Ectodermal cell (in vitro differentiated cells): ENCODE measurements around the gene OMP.

Experiments
- H3K27ac ChIP-seq: 2 replicates; pipeline ENCODE4 v1.7.0; 2013; ENCODE audit warnings: mild to moderate bottlenecking, low read depth, low read length; ENCODE audit not compliant: insufficient read depth, poor library complexity, severe bottlenecking
- H3K27me3 ChIP-seq: 2 replicates; pipeline ENCODE4 v1.7.0; 2013; ENCODE audit warnings: mild to moderate bottlenecking, low read length; ENCODE audit not compliant: insufficient read depth, control insufficient read depth, poor library complexity, severe bottlenecking
- H3K36me3 ChIP-seq: one replicate; pipeline ENCODE4 v1.7.0; 2013; ENCODE audit warnings: low read length; ENCODE audit not compliant: control insufficient read depth, insufficient read depth
- H3K4me1 ChIP-seq: one replicate; pipeline ENCODE4 v1.7.0; 2013; ENCODE audit warnings: low read length; ENCODE audit not compliant: control insufficient read depth, insufficient read depth
- H3K4me3 ChIP-seq: 2 replicates; pipeline ENCODE4 v1.7.0; 2013; ENCODE audit warnings: low read depth, low read length, control low read depth; ENCODE audit not compliant: insufficient read depth
- H3K9me3 ChIP-seq: 2 replicates; pipeline ENCODE4 v1.7.0; 2013; ENCODE audit warnings: mild to moderate bottlenecking, low read length, moderate library complexity; ENCODE audit not compliant: control insufficient read depth
- WGBS, 2 experiments: methylation state at CpG; one replicate each; pipeline ENCODE4 v1.1.7; 2013; ENCODE audit warnings: missing lambda C conversion rate in 2 of 2; 5-methylcytosine and 5-hydroxymethylcytosine counted together

OMP gene

DNA sequence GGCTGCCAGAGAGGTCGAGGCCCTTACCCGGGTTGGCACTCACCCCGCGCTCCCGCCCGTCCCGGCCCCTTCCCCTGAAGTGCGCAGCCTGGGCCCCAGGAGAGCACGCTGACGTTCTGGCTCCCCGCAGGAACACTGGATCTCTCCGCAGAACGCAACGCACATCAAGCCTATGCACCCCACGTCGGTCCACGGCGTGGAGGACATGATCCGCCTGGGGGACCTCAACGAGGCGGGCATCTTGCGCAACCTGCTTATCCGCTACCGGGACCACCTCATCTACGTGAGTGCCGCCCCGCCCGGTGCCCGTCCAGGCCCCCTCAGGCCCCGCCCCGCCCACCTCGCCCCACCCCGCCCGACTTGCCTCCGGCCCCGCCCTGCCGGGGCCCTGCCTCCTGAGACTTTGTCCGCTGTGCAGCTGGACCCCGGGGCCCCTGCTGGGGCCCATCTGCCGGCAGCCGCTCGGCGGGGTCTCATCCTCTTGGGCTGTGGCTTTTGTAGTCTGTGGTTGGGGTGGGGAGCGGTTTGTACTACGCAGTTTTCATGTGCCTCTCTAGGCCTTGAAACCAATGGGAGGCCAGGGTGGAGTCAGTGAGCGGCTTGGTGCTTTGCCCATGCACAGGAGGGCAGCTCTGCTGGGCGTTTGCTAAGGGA is 45.2 kb downstream of the OMP start:
- H3K36me3 ChIP-seq = no peaks in the 10 kb centered on the region
- H3K27ac ChIP-seq = no peak overlapping the region
- H3K27me3 ChIP-seq = no peaks in the 10 kb centered on the region
- 4% methylated on average over 47 of the region's 47 CpGs for WGBS, 2 experiments
- peak overlapping the region; percentile 33 for H3K4me3 ChIP-seq
- H3K4me1 ChIP-seq = peaks cover 15% of the 10 kb centered on the region
- no peaks in the 10 kb centered on the region for H3K9me3 ChIP-seq

DNA sequence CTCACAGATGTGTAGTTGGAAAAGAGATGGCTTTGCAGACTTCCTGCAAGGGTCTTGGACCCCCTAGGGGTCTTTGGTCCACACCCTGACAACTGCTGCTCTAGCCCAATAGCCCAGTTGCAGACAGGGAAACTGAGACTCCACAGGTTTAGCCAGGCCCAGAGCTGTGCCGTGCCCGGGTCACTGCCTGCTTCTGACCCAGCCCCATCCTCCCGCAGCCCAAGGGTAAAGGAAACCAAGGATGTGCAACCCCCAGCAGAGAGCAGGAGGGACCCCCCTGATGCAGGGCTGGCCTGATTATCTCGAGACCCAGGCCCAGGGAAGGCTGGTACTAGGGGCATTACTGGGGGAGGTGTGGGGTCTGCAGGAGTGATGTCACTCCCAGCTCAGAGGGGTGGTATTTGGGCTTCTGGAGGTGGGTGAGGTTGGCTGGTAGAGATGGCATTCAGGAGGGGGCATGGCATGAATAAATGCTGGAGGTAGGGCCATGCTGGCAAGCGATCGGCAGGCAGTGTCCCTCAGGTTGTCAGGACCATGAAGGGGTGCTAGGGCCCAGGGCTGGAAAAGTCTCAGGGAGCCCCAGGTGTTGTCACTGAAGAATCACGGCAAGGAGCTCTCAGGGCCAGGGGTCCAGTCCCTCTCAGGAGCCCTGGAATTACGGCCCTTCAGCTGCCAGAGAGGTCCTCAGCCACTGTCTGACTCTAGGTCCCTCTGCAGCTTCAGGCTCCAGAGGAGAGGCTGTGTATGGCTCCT is 46.5 kb downstream of the OMP start:
- H3K36me3 ChIP-seq = no peaks in the 10 kb centered on the region
- peaks cover 15% of the 10 kb centered on the region for H3K4me1 ChIP-seq
- H3K27ac ChIP-seq = no peak overlapping the region
- no peak overlapping the region for H3K4me3 ChIP-seq
- 93% methylated on average over 8 of the region's 8 CpGs for WGBS, 2 experiments
- H3K27me3 ChIP-seq = no peaks in the 10 kb centered on the region
- no peaks in the 10 kb centered on the region for H3K9me3 ChIP-seq

- Histone ChIP-seq H3K27ac (no peak overlapping the region), H3K9me3 (no peaks in the 10 kb centered on the region), H3K27me3 (no peaks in the 10 kb centered on the region), H3K4me3 (no peak overlapping the region), H3K36me3 (no peaks in the 10 kb centered on the region), H3K4me1 (peaks cover 15% of the 10 kb centered on the region)
- WGBS, 2 experiments = 71 to 82% methylated on average over 12 of the region's 12 CpGs
Measured at GRCh38 chr11:77149716-77150392, 47.2 kb downstream of the OMP start.

DNA sequence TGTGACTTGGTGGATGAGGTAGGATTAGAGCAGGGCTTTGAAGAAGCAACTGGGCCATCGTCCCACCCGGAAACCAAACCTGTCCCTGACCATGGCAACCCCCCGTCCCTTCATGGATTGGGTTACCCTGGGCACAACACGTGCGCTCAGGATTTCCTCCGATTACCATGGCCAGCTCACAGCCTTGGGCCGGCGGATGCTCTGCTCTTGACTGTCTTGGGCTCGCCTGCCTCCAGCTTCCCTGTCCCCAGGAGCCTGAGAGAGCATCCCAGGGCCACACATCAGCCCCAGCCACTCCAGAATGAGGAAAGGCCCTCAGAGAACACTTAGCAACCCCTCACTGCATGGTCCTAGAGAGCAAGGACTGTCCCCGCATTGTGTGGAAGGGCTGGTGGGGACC is 48.2 kb downstream of the OMP start:
- WGBS, 2 experiments = 93 to 95% methylated on average over 10 of the region's 10 CpGs
- H3K9me3 ChIP-seq = no peaks in the 10 kb centered on the region
- H3K27me3 ChIP-seq = no peaks in the 10 kb centered on the region

DNA sequence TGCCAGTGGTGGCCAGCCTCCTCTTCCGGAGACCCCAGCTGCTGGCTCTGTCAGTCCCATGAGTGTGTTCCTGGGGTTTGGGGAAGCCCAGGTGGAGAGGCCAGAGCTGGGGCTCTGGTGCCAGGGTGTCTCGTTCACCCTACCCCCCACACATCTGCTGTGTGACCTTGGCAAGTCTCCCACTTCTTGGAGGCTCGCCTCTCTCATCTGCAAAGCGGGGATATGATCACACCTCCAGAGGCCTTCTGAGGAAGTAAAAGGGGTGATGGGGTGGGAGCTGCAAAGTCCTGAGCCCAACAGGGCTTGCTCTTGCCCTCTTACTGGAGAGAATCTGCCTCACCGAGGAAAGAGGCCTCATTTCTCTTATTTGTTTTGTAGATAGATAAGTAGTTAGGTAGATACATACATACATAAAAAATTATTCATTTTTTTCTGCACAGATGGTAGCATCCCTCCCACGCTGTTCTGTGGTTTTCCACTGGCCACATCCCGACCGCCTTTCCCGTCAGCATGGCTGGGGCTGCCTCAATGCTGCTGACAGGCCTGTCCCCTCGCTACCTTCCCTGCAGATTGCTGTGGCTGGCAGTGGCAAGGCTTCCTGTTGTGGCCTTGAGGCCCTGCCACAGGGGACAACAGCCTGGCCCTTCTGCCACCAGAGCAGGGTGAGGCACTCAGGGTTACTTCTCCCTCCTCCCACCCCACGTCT is 49.3 kb downstream of the OMP start:
- H3K4me1 ChIP-seq = peaks cover 15% of the 10 kb centered on the region
- no peak overlapping the region for H3K27ac ChIP-seq
- no peaks in the 10 kb centered on the region for H3K36me3 ChIP-seq
- WGBS, 2 experiments = 91 to 94% methylated on average over 9 of the region's 11 CpGs
- H3K4me3 ChIP-seq = no peak overlapping the region
- H3K27me3 ChIP-seq = no peaks in the 10 kb centered on the region
- H3K9me3 ChIP-seq = no peaks in the 10 kb centered on the region

More for the DNA sequence above, 48.2 kb downstream of the OMP start:
- Histone ChIP-seq H3K36me3 (no peaks in the 10 kb centered on the region), H3K27ac (no peak overlapping the region), H3K4me3 (no peak overlapping the region), H3K4me1 (peaks cover 15% of the 10 kb centered on the region)

DNA sequence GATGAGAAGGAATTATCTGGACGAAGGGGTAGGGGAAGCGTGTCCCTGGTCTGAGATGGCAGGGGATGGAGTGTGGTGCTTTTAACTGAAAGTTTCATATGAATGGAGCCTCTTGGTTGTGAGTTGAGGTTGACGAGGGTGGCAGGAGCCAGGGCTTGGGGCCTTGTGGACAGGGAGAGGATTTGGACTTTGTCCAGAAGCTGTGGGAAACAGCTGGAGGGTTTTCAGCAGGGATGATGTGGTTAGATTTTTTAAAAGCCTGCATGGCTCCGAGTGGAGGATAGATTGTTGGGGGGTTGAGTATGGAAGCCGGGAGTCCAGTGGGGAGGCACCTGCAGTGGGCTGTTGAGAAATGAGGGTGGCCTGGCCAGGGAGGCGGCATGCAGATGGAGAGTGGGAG is 50.2 kb downstream of the OMP start:
- peaks cover 12% of the 10 kb centered on the region for H3K4me1 ChIP-seq
- H3K9me3 ChIP-seq = no peaks in the 10 kb centered on the region
- no peak overlapping the region for H3K4me3 ChIP-seq
- H3K27me3 ChIP-seq = no peaks in the 10 kb centered on the region
- WGBS, 2 experiments = 94 to 96% methylated on average over 6 of the region's 6 CpGs
- no peaks in the 10 kb centered on the region for H3K36me3 ChIP-seq
- H3K27ac ChIP-seq = no peak overlapping the region
